Mesendoderm (in vitro differentiated cells): Measurements from ENCODE around the gene CDH16.

Experiments used
- DNase-seq: peaks from one replicate; pipeline ENCODE4 v3.0.0; 2013
- H2AK5ac ChIP-seq: 2 replicates; pipeline ENCODE4 v1.6.1; 2013; ENCODE audit warnings: low read length, inconsistent platforms
- H2BK120ac ChIP-seq: 2 replicates; pipeline ENCODE4 v1.6.1; 2013; ENCODE audit warnings: low read depth, mild to moderate bottlenecking, low read length, moderate library complexity, mixed read lengths
- H2BK15ac ChIP-seq: replicated peaks from 2 replicates; pipeline ENCODE4 v1.6.1; 2013; ENCODE audit warnings: low read depth, mild to moderate bottlenecking, moderate library complexity
- H2BK5ac ChIP-seq: 2 replicates; pipeline ENCODE4 v1.6.1; 2013; ENCODE audit warnings: low read length, inconsistent platforms
- H3K18ac ChIP-seq: 2 replicates; pipeline ENCODE4 v1.6.1; 2013; ENCODE audit warnings: mild to moderate bottlenecking, low read length, mixed read lengths
- H3K23ac ChIP-seq: one replicate; pipeline ENCODE4 v1.6.1; 2013; ENCODE audit warnings: low read length
- H3K27ac ChIP-seq: 2 replicates; pipeline ENCODE4 v1.5.1; 2013; ENCODE audit warnings: low read depth, mild to moderate bottlenecking, inconsistent platforms, low read length, moderate library complexity
- H3K27me3 ChIP-seq: 2 replicates; pipeline ENCODE4 v1.6.1; 2013; ENCODE audit warnings: low read length, control low read depth, mild to moderate bottlenecking, inconsistent platforms; ENCODE audit not compliant: insufficient read depth, poor library complexity
- H3K36me3 ChIP-seq: 2 replicates; pipeline ENCODE4 v1.6.1; 2013; ENCODE audit warnings: low read length, inconsistent platforms; ENCODE audit not compliant: control insufficient read depth, insufficient read depth
- H3K4ac ChIP-seq: one replicate; pipeline ENCODE4 v1.6.1; 2013; ENCODE audit warnings: low read depth, mild to moderate bottlenecking, low read length, moderate library complexity
- H3K4me1 ChIP-seq: 2 replicates; pipeline ENCODE4 v1.6.1; 2013; ENCODE audit warnings: low read depth, low read length, inconsistent platforms; ENCODE audit not compliant: control insufficient read depth
- H3K4me2 ChIP-seq: 2 replicates; pipeline ENCODE4 v1.6.1; 2013; ENCODE audit warnings: low read length
- H3K4me3 ChIP-seq: 2 replicates; pipeline ENCODE4 v1.5.1; 2013; ENCODE audit warnings: mild to moderate bottlenecking, low read length
- H3K56ac ChIP-seq: one replicate; pipeline ENCODE4 v1.6.1; 2013; ENCODE audit warnings: low read length
- H3K79me1 ChIP-seq: 2 replicates; pipeline ENCODE4 v1.6.1; 2013; ENCODE audit warnings: low read length, inconsistent platforms
- H3K79me2 ChIP-seq: 2 replicates; pipeline ENCODE4 v1.6.1; 2013; ENCODE audit warnings: mild to moderate bottlenecking, low read length; ENCODE audit not compliant: control insufficient read depth, insufficient read depth
- H3K9ac ChIP-seq: 2 replicates; pipeline ENCODE4 v1.6.1; 2013; ENCODE audit warnings: low read length, inconsistent platforms
- H4K5ac ChIP-seq: one replicate; pipeline ENCODE4 v1.6.1; 2013; ENCODE audit warnings: low read length
- H4K8ac ChIP-seq: one replicate; pipeline ENCODE4 v1.6.1; 2013; ENCODE audit warnings: low read depth, mild to moderate bottlenecking, control low read depth, low read length, moderate library complexity
- WGBS: extraction: QIAGEN DNeasy Blood & Tissue Kit; methylation state at CpG from one replicate; pipeline ENCODE4 v1.1.7; 2013; ENCODE audit warnings: low lambda C conversion rate, missing lambda C conversion rate; ENCODE audit not compliant: insufficient coverage; ENCODE audit errors: extremely low coverage; 5-methylcytosine and 5-hydroxymethylcytosine counted together

The CDH16 gene

GRCh38 chr16:66910175-66910940, 8.3 kb downstream of the CDH16 start:
- Histone ChIP-seq H3K27me3 (no peaks in the 10 kb centered on the region), H3K4me1 (no peaks in the 10 kb centered on the region), H3K56ac (no peak overlapping the region), H3K4ac (no peak overlapping the region), H3K79me2 (no peaks in the 10 kb centered on the region), H3K27ac (no peak overlapping the region), H2BK5ac (no peak overlapping the region), H3K18ac (no peak overlapping the region), H3K9ac (no peak overlapping the region), H4K5ac (no peak overlapping the region), H3K36me3 (no peaks in the 10 kb centered on the region), H3K4me2 (no peak overlapping the region), H3K4me3 (no peak overlapping the region), H2AK5ac (no peak overlapping the region), H2BK120ac (no peak overlapping the region), H3K23ac (no peak overlapping the region), H2BK15ac (no peak overlapping the region), H3K79me1 (no peaks in the 10 kb centered on the region), H4K8ac (no peak overlapping the region)
- no peak for DNase-seq
- WGBS: no CpG with 5 or more reads among the region's 14 CpGs

DNA sequence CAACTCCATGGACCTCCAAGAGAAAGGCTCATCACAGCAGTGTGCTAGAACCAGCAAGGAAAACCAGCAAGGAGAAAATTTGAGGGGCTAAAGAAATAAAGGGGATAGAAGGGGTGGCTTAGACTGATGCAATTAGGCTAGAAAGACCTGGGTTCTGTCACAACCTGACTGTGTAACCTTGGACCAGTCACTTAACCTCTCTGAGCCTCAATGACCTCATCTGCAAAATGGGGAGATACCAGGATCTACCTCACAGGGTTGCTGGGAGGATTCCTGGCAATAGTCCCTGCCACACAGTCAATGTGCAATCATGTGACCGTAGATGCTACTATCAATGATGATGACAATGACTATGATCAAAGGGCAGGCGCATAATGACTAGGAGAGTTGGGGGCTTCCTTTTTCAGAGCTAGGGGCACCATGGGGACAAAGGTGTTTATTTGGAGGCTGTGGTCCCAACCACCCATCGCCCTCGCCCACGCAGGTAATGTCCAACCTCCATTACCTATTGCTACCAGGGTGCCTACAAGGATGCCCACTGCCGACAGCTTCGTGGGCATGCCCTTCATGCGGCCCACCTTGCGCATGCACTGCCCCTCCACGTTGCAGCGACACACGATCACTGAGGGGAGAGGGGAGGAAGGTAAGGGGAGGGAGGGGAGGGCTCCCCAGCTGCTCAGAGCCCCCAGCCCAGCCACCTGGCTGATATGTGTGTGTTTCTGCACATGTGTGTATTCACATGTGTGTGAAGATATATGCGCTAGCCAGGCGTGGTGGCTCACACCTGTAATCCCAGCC, 9.7 kb downstream of the CDH16 start:
- Histone ChIP-seq H3K27me3 (no peaks in the 10 kb centered on the region), H3K36me3 (no peaks in the 10 kb centered on the region)

GRCh38 chr16:66908116-66908515, 10.6 kb downstream of the CDH16 start:
- H3K18ac ChIP-seq: no peak overlapping the region
- WGBS: no CpG with 5 or more reads among the region's 3 CpGs
- no peak overlapping the region for H3K4me2 ChIP-seq
- no peak overlapping the region for H3K4ac ChIP-seq
- no peaks in the 10 kb centered on the region for H3K79me2 ChIP-seq
- no peak overlapping the region for H4K5ac ChIP-seq
- H3K79me1 ChIP-seq: no peaks in the 10 kb centered on the region
- H3K4me3 ChIP-seq: no peak overlapping the region
- no peak overlapping the region for H4K8ac ChIP-seq
- H2AK5ac ChIP-seq: no peak overlapping the region
- H3K9ac ChIP-seq: no peak overlapping the region
- H3K23ac ChIP-seq: no peak overlapping the region
- no peak overlapping the region for H2BK15ac ChIP-seq
- H3K56ac ChIP-seq: no peak overlapping the region
- DNase-seq: no peak
- H3K4me1 ChIP-seq: no peaks in the 10 kb centered on the region
- H3K27me3 ChIP-seq: no peaks in the 10 kb centered on the region
- H2BK5ac ChIP-seq: no peak overlapping the region
- no peaks in the 10 kb centered on the region for H3K36me3 ChIP-seq
- no peak overlapping the region for H3K27ac ChIP-seq
- H2BK120ac ChIP-seq: no peak overlapping the region

More for the DNA sequence above, 9.7 kb downstream of the CDH16 start:
- Histone ChIP-seq H3K9ac (no peak overlapping the region), H3K4ac (no peak overlapping the region), H2BK120ac (no peak overlapping the region), H3K4me1 (no peaks in the 10 kb centered on the region), H3K56ac (no peak overlapping the region), H3K79me2 (no peaks in the 10 kb centered on the region), H2AK5ac (no peak overlapping the region), H4K8ac (no peak overlapping the region), H2BK15ac (no peak overlapping the region), H3K23ac (no peak overlapping the region), H3K4me2 (no peak overlapping the region), H3K18ac (no peak overlapping the region), H3K79me1 (no peaks in the 10 kb centered on the region), H3K4me3 (no peak overlapping the region), H2BK5ac (no peak overlapping the region), H4K5ac (no peak overlapping the region), H3K27ac (no peak overlapping the region)
- no CpG with 5 or more reads among the region's 14 CpGs for WGBS
- no peak for DNase-seq

- WGBS: no CpG with 5 or more reads among the region's 7 CpGs
- H3K4me1 ChIP-seq: no peaks in the 10 kb centered on the region
- H3K4ac ChIP-seq: no peak overlapping the region
Measured at GRCh38 chr16:66906916-66907836, 11.5 kb downstream of the CDH16 start.

DNA sequence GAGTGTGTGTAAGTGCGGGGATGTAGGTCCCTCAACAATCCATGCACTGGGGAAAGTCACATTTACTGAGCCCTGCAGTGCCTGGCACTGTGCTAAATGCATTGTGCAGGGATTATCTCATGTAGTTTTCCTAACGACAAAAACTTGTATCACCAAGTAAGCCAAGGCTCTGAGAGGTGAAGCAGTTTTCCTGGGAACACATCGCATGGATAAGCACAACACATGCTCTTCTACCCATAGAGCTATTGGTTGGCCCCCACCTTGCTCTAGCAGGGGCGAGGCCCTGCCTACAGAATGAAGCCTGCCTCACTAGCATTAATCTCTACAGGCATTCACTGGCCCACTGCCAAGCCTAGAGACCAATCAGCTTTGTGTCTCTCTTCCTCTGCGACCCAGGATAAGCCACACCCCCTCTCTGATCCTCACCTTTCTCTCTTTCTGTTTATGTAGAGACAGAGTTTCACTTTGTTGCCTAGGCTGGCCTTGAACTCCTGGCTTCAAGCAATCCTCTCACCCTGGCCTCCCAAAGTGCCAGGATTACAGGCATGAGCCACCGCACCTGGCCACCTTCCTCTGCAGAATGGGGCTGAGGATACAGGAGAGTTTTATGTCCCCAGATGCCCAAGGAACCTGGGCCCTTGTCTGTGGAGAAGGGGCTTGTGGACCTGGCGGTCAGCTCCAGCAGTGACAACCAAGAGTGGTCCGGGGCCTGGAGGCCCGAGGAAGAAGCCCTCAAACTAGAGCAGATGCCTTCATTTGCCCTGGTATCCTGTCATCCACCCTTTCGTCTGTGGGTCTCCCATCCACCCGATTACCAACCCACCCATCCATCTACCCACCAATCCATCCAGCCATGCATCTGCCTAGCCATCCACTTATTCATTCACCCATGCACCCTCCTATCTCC, 12.8 kb downstream of the CDH16 start:
- Histone ChIP-seq H2AK5ac (no peak overlapping the region), H3K4me2 (no peak overlapping the region), H3K18ac (no peak overlapping the region), H3K4me3 (no peak overlapping the region), H3K9ac (no peak overlapping the region), H3K23ac (no peak overlapping the region), H3K4ac (no peak overlapping the region), H3K27me3 (no peaks in the 10 kb centered on the region), H2BK120ac (no peak overlapping the region), H2BK5ac (no peak overlapping the region), H3K79me2 (no peaks in the 10 kb centered on the region), H3K56ac (no peak overlapping the region), H3K36me3 (no peaks in the 10 kb centered on the region), H3K79me1 (no peaks in the 10 kb centered on the region), H4K8ac (no peak overlapping the region), H3K4me1 (no peaks in the 10 kb centered on the region), H3K27ac (no peak overlapping the region), H4K5ac (no peak overlapping the region), H2BK15ac (no peak overlapping the region)
- peak; percentile 55 for DNase-seq
- no CpG with 5 or more reads among the region's 11 CpGs for WGBS

More at GRCh38 chr16:66906916-66907836, 11.5 kb downstream of the CDH16 start:
- Histone ChIP-seq H3K79me2 (no peaks in the 10 kb centered on the region), H2BK15ac (no peak overlapping the region), H3K9ac (no peak overlapping the region), H3K18ac (no peak overlapping the region), H4K5ac (no peak overlapping the region), H3K27ac (no peak overlapping the region), H2BK120ac (no peak overlapping the region), H3K4me2 (no peak overlapping the region), H2BK5ac (no peak overlapping the region), H3K27me3 (no peaks in the 10 kb centered on the region), H3K36me3 (no peaks in the 10 kb centered on the region), H2AK5ac (no peak overlapping the region), H3K4me3 (no peak overlapping the region), H4K8ac (no peak overlapping the region), H3K79me1 (no peaks in the 10 kb centered on the region), H3K23ac (no peak overlapping the region), H3K56ac (no peak overlapping the region)
- no peak for DNase-seq
